ENCODE measurements around the gene C14orf180.
"Not testable (repeated sequence)": the region's sequence is repeated elsewhere in the genome, so short reads cannot be mapped to it uniquely, and the experiment has no call there.

The C14orf180 gene

DNA sequence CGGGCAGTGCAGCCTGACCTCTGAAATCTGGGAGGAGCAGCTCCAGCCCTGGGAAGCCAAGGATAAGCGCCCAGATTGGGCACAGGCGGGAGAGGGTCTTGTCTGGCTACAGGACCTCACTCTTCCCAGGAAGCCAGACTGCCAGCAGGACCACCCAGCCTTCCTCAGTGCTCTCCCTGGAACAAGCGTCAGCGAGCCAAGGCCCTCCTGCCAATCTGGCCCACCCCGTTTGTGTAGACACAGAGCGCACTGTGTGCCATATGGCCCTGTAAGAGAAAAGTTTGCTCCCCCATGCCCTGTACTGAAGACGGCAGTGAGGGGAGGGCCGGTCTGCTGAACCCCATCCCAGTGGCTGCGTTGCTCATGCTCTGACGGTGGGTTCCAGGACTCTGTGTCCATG lies 1.2 kb upstream of the C14orf180 start:
- DNase-seq (ENCODE audit: low read depth in 3 of 3): no peak

DNA sequence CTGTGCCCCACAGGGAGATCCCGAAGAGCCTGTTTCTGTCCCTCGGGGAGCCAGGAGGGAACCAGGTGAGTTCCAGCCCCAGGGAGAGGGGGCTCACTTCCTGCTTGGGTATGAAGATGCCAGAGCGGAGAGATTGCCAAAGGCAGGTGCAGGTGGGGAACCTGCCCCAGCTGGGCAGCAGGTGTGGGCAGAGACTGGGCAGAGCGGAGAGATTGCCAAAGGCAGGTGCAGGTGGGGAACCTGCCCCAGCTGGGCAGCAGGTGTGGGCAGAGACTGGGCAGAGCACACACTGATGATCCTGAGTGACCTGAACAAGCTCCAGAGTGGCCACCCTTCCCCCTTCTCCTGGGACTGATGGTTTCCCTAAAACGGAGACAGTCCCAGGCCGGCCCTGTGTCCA lies 375 bp downstream of the C14orf180 start:
- DNase-seq (ENCODE audit: low read depth in 3 of 3): not testable (repeated sequence)

GRCh38 chr14:104580961-104581360 lies 1.4 kb downstream of the C14orf180 start:
- DNase-seq (ENCODE audit: low read depth in 3 of 3): no peak

GRCh38 chr14:104581521-104581920 lies 2.0 kb downstream of the C14orf180 start:
- no peak for DNase-seq (ENCODE audit: low read depth in 3 of 3)

DNA sequence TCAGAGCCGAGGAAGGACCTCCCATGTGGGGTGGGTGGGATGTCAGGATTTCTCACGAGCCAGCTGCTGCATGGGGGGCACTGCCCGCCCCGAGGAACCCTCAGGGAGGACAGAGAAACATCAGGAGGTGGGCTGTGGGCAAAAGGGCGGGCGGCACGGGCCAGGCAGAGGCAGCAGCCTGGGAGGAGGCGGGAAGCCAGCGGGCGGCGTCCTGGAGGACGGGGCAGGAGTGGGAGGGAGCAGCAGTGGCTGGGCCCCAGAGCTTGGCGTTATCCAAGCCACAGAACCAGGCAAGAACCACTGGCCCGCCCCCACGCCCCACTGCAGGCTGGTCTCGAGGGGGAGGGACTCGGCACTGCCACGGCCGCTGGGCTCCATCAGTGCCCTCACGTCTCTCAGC lies 2.4 kb downstream of the C14orf180 start:
- no peak for DNase-seq (ENCODE audit: low read depth in 3 of 3)

DNA sequence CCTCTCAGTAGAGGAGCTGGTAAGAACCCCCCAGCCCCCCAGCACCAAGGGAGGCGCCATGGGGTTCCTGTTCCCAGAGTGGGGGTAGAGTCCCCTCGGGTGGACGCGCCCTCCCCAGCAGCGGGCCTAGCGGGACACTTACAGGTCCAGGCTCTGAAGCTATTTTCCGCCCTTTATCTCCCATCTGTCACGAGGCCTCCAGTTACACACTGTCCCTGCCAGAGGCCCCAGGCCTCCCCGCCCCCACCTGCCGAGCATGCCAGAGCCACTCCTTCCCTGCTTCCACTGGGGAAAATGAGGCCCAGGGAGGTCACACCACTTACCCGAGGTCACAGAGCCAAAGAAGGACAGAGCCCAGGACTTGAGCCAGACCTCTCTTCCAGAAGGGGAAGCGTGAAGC lies 3.1 kb downstream of the C14orf180 start:
- DNase-seq (ENCODE audit: low read depth in 3 of 3): no peak

DNA sequence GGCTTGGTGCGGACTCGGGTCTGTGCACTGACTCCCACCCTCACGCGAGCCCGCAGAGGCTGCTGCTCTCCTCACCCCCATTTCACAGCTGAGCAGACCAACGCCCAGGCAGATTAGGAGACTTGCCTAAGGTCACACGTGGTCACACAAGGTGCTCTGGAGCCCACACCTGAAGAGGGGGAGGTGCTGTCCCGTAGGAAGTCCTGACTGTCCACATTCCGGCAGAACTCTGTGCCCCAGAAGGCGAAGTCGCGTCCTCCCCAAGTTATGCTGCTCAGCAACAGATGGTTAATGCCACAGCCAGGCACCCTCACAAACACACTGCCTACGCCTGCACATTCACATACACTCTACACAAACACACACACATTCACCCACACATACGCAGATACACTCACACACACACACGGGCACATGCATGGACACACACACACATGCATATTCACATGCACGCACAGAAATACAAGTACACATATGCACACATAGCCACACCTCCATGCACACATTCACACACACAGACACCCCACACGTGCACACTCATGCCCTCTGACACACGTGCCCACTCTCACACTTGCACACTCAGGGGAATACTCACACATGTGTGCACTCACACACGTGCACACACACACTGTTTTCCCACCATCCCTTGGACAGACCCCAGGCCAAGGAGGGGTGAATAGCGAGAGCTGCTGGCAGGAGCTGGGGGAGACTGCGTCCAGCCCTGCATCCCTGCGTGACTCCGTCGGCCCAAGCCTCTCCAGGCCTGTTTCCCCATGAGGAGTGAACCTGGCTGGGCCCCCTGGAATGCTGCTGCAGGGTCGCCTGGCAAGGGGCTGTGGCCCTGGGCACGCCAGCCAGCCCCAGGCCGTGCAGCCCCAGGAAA lies 4.1 kb downstream of the C14orf180 start:
- DNase-seq (ENCODE audit: low read depth in 3 of 3): no peak

- DNase-seq (ENCODE audit: low read depth in 3 of 3): no peak
Observed at GRCh38 chr14:104584557-104584956, 5.0 kb downstream of the C14orf180 start.

GRCh38 chr14:104585966-104586697 lies 6.6 kb downstream of the C14orf180 start:
- no peak for DNase-seq (ENCODE audit: low read depth in 3 of 3)

DNA sequence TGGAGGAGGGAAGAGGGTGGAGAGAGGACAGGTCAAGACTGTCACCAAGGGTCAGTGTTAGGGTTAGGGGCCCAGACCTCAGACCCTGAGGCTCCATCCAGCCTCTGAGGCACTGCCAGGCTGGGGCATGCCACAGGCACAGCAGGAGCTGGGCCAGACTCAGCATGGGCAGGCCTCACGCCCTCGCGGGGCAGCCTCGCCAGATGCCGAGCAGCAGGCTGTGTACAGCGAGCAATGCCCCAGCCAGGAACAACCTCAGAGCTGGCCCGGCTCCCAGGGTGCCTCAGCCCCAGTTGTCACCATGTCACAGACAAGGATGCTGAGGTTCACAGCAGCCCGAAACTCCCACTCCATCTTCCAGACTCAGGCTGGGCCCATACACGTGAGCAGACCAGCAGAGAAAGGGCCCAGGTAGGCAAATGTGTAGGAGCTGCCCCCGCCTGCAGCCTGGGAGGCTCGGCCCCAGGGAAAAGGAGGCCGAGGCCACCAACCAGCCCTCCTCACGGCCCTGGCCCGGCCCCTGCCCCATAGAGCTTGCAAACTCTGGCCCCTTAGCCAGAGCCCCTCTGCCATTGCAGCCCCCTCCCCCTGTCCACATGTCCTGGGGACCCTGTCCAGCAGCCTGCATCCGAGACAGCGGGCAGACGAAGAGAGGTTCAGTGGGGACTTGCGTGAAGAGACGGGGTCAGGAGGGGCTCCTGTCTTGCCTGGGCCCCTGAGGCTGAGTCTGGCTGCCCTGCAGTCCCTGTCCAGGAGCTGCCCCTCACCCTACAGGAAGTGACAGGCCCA lies 7.5 kb downstream of the C14orf180 start:
- DNase-seq (ENCODE audit: low read depth in 3 of 3): no peak

DNA sequence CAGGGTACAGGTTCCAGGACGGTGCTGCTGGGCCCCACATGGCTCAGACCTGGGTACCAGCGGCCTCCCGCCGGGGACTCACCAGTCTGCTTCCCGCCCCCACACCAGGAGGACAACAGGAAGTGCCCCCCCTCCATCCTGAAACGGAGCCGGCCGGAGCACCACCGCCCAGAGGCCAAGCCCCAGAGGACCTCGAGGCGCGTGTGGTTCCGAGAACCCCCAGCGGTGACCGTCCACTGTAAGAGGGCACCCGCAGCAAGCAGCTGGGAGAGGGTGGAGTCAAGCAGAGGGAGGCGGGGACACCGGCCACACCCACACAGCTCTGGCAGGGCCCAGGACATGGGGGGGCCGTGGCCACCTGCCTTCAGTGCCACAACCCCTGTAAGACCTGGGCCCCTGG lies 8.1 kb downstream of the C14orf180 start:
- DNase-seq (ENCODE audit: low read depth in 3 of 3): no peak

DNA sequence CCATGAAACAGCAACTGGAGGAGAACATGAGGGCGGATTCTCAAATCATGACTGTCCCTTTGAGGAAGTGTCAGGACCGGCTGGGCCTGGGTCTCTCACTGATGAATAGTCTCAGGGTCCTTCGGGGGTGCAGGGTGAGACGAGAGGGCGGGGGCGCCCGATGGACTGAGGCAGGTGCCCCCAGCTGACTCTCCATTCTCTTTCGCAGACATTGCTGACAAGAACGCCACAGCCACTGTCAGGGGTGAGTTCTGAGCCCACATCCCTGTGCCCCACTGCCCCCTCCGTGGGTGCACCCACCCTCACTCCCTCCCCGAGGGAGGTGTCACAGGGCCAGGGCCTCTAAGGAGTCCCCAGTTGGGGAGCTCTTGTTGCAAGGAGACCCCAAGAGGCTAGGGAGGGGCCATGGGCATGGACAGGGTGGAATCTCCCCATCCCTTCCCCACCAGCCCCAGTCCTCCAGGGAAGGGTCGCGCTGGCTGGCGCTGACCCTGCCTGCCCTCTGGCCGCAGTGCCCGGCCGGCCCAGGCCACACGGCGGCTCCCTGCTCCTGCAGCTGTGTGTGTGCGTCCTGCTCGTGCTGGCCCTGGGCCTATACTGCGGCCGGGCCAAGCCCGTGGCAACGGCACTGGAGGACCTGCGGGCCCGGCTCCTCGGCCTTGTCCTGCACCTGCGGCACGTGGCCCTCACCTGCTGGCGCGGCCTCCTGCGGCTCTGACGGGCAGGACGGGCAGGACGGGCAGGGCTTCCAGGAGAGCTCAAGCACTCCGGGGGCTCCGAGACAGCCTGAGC lies 8.7 kb downstream of the C14orf180 start:
- no peak for DNase-seq (ENCODE audit: low read depth in 3 of 3)

- DNase-seq (ENCODE audit: low read depth in 3 of 3): no peak
Observed at GRCh38 chr14:104589338-104590195, 10.0 kb downstream of the C14orf180 start.

DNA sequence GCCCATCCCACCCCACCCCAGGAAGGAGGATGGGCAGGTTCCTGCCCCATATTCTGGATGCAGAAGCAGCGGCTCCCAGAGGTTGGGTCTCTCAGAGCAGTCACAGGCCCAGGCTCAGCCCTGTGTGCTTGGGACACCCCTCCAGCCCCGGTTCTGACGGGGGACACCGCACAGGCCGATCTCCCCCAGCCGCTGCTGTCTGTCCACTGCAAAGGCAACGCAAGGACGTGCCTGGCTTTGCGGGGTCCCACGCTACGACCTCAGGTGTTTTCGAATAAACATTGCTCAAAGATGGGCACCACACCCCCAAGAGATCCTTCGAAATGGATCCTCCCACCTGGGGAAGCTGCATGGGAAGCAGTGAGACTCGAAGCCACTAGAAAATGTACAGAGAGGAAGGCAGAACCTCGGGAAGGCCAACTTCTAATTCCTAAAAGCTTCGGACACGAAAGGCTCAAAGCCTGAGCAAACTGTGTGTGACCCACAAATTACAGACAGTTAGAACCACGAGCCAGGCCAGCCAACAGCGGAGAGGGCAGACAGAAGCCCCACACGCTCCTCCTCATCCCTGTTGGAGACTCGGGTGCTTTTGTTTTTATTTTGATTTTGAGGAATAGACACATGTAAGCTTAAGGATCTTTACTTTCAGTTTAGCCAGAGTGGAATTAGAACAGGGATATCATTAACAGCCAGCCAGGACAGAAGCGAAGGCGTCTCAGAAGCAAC lies 10.8 kb downstream of the C14orf180 start:
- DNase-seq (ENCODE audit: low read depth in 3 of 3): no peak

DNA sequence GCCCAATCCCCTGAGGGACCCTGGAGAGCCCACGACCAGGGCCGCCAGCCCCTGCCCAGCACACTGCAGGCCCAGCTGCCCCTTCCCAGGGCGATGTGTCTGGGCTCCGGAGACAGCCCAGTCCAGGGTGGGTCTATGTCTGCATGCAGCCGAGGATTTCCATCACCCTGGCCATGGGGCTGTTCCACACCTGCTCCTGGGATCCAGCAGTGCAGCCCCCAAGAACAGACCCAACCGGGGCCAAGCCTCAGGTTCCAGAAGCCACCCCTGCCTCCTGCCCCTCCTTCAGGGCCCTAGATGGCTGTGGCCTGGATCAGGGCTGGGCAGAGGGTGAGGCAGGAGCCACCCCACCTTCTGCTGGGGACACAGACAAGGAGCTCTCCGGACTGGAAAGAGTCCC lies 11.5 kb downstream of the C14orf180 start:
- DNase-seq (ENCODE audit: low read depth in 3 of 3): no peak

DNA sequence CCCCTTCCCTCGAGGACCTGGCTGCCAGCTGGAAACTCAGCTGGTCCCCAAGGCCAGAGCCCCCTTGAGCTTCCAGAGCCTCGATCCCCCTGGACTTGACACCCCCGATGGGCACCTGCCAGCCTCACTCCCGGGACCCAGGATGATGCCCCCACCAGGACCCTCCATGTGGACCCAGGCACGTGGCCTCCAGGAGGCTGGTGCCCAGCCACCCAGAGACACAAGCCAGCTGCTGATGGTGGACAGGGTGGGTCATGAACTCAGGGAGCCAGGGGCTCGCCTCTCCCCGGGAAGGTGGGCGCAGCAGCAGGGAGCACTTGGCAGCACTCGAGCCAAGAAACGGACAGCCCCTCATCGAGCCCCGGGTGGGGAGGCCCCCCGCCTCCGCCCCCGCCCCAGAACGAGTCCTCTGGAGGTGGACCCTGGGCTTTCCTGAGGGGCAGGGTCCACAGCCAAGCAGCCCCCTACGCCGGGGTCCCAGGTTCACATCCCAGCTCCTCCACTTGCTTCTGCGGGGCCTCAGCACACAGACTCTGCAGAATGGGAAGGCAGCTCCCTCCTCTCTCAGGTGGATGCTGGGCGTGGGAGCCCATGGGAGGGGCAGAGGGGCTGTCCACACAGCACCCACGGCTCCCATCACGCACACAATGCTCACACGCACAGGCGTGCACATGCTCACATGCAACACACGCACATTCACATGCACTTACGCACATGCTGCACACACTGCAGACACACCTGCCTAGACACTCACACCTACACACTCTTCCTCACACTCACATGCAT lies 12.1 kb downstream of the C14orf180 start:
- DNase-seq (ENCODE audit: low read depth in 3 of 3): no peak

DNA sequence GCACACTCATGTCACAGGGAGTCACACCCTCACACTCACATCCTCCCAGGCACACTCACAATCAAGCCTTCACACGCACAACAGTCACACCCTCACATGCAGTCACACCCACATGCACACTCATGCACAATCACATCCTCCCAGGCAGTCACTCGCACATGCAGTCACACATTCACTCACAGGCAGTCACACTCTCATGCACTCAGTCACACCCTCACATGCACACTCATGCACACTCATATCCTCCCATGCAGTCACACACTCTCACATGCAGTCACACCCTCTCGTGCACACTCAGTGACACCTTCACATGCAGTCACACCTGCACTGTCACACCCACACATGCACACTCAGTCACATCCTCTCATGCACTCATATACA lies 12.7 kb downstream of the C14orf180 start:
- no peak for DNase-seq (ENCODE audit: low read depth in 3 of 3)

DNA sequence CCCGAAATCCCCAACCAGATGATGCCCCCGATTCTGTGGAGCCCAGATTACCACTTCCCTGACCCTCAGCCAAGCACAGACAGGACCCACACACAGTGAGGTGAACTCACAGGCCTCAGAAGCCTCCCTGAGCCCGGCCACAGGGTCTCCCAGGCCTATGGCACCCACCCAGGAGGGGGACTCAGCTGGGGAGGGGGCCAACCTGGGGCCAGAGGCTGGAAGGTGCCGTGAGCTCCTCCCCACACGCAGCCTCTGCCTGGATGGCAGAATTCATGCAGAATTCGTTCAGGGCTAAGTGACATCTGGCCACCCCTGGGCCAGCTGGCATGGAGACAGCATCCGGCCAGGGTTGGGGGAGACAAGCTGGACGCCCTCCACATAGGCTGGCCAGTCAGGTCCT lies 13.2 kb downstream of the C14orf180 start:
- no peak for DNase-seq (ENCODE audit: low read depth in 3 of 3)

DNA sequence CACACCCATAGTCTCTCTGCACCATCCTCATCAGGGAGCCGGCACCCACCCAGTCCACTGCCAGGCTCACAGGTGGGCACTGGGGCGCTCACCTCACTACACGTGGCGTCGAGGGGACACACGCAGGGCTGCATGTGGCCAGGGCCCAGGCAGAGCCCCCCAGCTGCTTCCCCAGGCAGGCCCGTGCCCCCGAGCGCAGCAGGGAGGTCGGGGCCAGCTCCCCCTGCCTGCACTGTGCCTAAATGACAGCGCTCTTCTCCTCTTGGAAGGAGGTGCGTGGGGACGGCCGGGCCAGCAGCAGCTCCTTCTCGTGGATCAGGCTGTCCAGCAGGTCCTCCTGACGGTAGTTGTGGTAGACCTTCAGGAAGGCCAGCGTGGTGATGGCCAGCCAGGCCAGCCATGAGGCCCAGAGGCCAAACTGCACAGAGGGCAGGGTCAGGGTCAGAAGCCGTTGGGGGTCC lies 13.7 kb downstream of the C14orf180 start:
- no peak for DNase-seq (ENCODE audit: low read depth in 3 of 3)

Measured in stimulated activated CD4-positive, alpha-beta T cell treated with anti-CD3 and anti-CD28 coated beads, TNF-alpha, amount 100 ng/mL, for 48 hours (primary cell).